PC-3 (cell line): Measurements from ENCODE around the gene LIPA.

ENCODE experiments used
- CTCF ChIP-seq: fragments of 300-600 bp; sonication (generic); conservative IDR thresholded peaks from 2 replicates; pipeline ENCODE4 v1.5.1; 2017; ENCODE audit warnings: antibody characterized with exemption, low read depth, mild to moderate bottlenecking, low read length
- EZH2 ChIP-seq: fragments of 300-600 bp; sonication (generic); IDR thresholded peaks from one replicate; pipeline ENCODE4 v1.6.1; 2017; ENCODE audit warnings: antibody characterized with exemption, mild to moderate bottlenecking, low read length; ENCODE audit not compliant: unreplicated experiment

GRCh38 chr10:89242345-89242684 is 9.3 kb downstream of the LIPA start:
- TF ChIP-seq CTCF (no peak), EZH2 (no peak)
